ENCODE data around the gene MCRS1.

DNA sequence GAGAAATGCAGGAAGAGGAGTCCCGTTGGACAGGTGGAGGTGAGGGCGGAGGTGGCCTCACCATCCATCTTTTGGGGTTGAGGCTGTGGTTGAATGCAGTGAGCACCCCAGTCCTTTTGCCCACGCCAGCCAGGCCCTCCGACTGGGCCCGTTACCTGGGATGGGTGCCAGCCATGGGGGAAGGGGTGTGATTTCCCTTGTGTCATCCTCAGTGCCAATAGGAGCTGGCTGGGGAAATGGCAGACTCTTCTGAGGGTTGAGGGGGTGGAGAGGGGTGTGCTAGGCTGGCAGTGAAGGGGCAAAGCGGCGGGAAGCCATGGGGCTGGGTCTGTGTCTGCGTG is 19.5 kb downstream of the MCRS1 start:
- no peak for TF ChIP-seq POLR2A (IDR thresholded peaks at IDR 0.05)
- TF ChIP-seq, protein P1, sequence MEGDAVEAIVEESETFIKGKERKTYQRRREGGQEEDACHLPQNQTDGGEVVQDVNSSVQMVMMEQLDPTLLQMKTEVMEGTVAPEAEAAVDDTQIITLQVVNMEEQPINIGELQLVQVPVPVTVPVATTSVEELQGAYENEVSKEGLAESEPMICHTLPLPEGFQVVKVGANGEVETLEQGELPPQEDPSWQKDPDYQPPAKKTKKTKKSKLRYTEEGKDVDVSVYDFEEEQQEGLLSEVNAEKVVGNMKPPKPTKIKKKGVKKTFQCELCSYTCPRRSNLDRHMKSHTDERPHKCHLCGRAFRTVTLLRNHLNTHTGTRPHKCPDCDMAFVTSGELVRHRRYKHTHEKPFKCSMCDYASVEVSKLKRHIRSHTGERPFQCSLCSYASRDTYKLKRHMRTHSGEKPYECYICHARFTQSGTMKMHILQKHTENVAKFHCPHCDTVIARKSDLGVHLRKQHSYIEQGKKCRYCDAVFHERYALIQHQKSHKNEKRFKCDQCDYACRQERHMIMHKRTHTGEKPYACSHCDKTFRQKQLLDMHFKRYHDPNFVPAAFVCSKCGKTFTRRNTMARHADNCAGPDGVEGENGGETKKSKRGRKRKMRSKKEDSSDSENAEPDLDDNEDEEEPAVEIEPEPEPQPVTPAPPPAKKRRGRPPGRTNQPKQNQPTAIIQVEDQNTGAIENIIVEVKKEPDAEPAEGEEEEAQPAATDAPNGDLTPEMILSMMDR (IDR thresholded peaks at IDR 0.05), result no peak
